Testis (tissue), 5 donors: Measurements from ENCODE around the gene TAF11L12. TPM values are rescaled to one million over a fixed set of nuclear protein-coding genes. Genes with fewer than 3 reads are reported as not detected.
"Not testable (repeated sequence)": the region's sequence is repeated elsewhere in the genome, so short reads cannot be mapped to it uniquely, and the experiment has no call there.

Experiments used
- DNase-seq: peaks from one replicate; pipeline ENCODE4 v3.0.0-alpha.2; 2019
- H3K27ac ChIP-seq, 2 donors: fragments of 200-600 bp; sonication (generic); one replicate each; pipeline ENCODE4 v1.5.1; 2019
- H3K27me3 ChIP-seq: fragments of 200-600 bp; sonication (generic); one replicate; pipeline ENCODE4 v1.5.1; 2019
- H3K36me3 ChIP-seq: fragments of 200-600 bp; sonication (generic); one replicate; pipeline ENCODE4 v1.5.1; 2017; ENCODE audit warnings: low read depth; ENCODE audit errors: missing control alignments
- H3K4me1 ChIP-seq: fragments of 200-600 bp; sonication (generic); one replicate; pipeline ENCODE4 v1.5.1; 2019
- H3K4me3 ChIP-seq, 2 donors: fragments of 200-600 bp; sonication (generic); one replicate each; pipeline ENCODE4 v1.5.1; 2017 to 2019
- H3K9me3 ChIP-seq: fragments of 200-600 bp; sonication (generic); one replicate; pipeline ENCODE4 v1.5.1; 2017
- CTCF ChIP-seq, 3 experiments: fragments of 450-650 bp in 2 of 3; fragments of 200-600 bp in 1 of 3; sonication (generic) in 1 of 3; IDR thresholded peaks; one replicate each; pipeline ENCODE4 v1.5.1; 2016 to 2019; ENCODE audit warnings: antibody characterized with exemption in 3 of 3, mild to moderate bottlenecking in 2 of 3, moderate library complexity in 1 of 3
- POLR2A ChIP-seq: fragments of 450-650 bp; IDR thresholded peaks from one replicate; pipeline ENCODE4 v1.6.1; 2017; ENCODE audit warnings: antibody characterized with exemption, mild to moderate bottlenecking, moderate library complexity
- WGBS, 2 donors: methylation state at CpG; one replicate each; pipeline ENCODE4 v1.1.5; 2018; 5-methylcytosine and 5-hydroxymethylcytosine counted together
- intact Hi-C: fragments of 100-400 bp; cut with DNase I; formaldehyde crosslinking; loops from one replicate; pipeline ENCODE4 v1.15.1; 2023; ENCODE audit warnings: low total_unique reads
- long read RNA-seq, 2 donors: transcript quantifications; one replicate each; lab custom pipeline, GENCODE V29; 2026
- polyA plus RNA-seq: library from polyadenylated mRNA; stranded (reverse); fragments of 350-450 nt; fragmentation: Illumina TruSeq; extraction: RNeasy Lipid Tissue Mini Kit (QIAGEN cat#74804); gene quantifications from one replicate; pipeline ENCODE4 v1.2.3, GENCODE V29; 2014; ENCODE audit warnings: low read depth, low replicate concordance; ENCODE audit not compliant: insufficient read depth
- total RNA-seq, 2 donors: library from RNA; depleted of rRNA; stranded (reverse); fragments of >200 nt; gene quantifications; one replicate each; pipeline ENCODE4 v1.2.3, GENCODE V29; 2016

Gene TAF11L12
- total RNA-seq: under 1 TPM in 1 of 2 donors, not detected in 1; 0.25 TPM
- not detected for polyA plus RNA-seq
- long read RNA-seq, donor 1: 0 reads
- long read RNA-seq, donor 2: 0 reads

- 71 to 72% methylated on average over 2 of the region's 2 CpGs for WGBS, 2 donors
- intact Hi-C loops, H3K27ac ChIP-seq, DNase-seq, H3K36me3 ChIP-seq, H3K27me3 ChIP-seq, H3K9me3 ChIP-seq, H3K4me3 ChIP-seq, H3K4me1 ChIP-seq: not testable (repeated sequence)
These were observed at the start of gene TAF11L12 for GRCh38 chr5:17610092-17610491. TSS of gene TAF11L12 (plus strand) at chr5:17610392.

- H3K9me3 ChIP-seq, intact Hi-C loops, H3K36me3 ChIP-seq, H3K4me1 ChIP-seq, DNase-seq, H3K27me3 ChIP-seq, H3K27ac ChIP-seq, H3K4me3 ChIP-seq: not testable (repeated sequence)
- WGBS, 2 donors: no CpG with 5 or more reads among the region's 16 CpGs
These were observed 24.5 kb upstream of the TAF11L12 start, which contains the start of gene TAF11L7 for GRCh38 chr5:17585658-17586057. TSS of gene TAF11L7 (minus strand) at chr5:17585758.

- H3K27me3 ChIP-seq, H3K4me1 ChIP-seq, H3K4me3 ChIP-seq, H3K36me3 ChIP-seq, H3K27ac ChIP-seq, H3K9me3 ChIP-seq, DNase-seq, intact Hi-C loops: not testable (repeated sequence)
- no CpG with 5 or more reads among the region's 16 CpGs for WGBS, 2 donors
These were observed 19.3 kb upstream of the TAF11L12 start, which contains the start of gene TAF11L8 for GRCh38 chr5:17590860-17591259. TSS of gene TAF11L8 (minus strand) at chr5:17590960.

DNA sequence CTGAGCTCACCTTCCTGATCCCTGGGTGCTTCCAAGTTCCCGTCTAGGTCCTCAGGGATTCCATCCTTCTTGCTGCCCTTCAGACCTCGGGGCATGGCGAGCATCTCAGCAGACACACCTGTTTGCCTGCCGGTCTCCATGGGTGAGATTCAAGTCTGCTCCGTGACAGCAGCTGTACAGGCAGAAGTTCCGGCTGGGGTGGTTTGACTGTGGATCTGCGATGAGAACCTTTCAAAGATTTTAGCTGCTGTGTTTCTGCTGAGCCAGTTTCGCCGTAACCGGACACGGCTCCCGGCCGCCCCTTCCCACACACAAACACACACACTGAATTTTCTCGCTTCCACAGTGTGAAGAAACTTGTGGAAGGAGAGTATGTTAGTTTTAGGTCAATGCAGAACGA, 15.9 kb upstream of the TAF11L12 start, which contains the start of gene TAF11L9:
TAF11L9 (minus strand) TSS at position 140 of the 400 bp plus-strand sequence.
- H3K4me3 ChIP-seq, H3K4me1 ChIP-seq, H3K36me3 ChIP-seq, H3K27ac ChIP-seq, DNase-seq, intact Hi-C loops, H3K9me3 ChIP-seq, H3K27me3 ChIP-seq: not testable (repeated sequence)
- 48 to 72% methylated on average over 12 to 13 of the region's 15 CpGs for WGBS, 2 donors

GRCh38 chr5:17597728-17598127, 12.5 kb upstream of the TAF11L12 start, which contains the start of gene TAF11L10:
TSS of gene TAF11L10 (minus strand) at chr5:17597828.
- H3K9me3 ChIP-seq, H3K4me1 ChIP-seq, H3K27me3 ChIP-seq, DNase-seq, H3K4me3 ChIP-seq, H3K27ac ChIP-seq, intact Hi-C loops, H3K36me3 ChIP-seq: not testable (repeated sequence)
- no CpG with 5 or more reads among the region's 15 CpGs for WGBS, 2 donors

GRCh38 chr5:17603880-17604279, 6.3 kb upstream of the TAF11L12 start, which contains the start of gene TAF11L11:
TSS of gene TAF11L11 (plus strand) at chr5:17604183.
- H3K4me1 ChIP-seq, H3K9me3 ChIP-seq, DNase-seq, H3K27ac ChIP-seq, H3K36me3 ChIP-seq, H3K27me3 ChIP-seq, H3K4me3 ChIP-seq, intact Hi-C loops: not testable (repeated sequence)
- 72 to 76% methylated on average over 6 of the region's 6 CpGs for WGBS, 2 donors

DNA sequence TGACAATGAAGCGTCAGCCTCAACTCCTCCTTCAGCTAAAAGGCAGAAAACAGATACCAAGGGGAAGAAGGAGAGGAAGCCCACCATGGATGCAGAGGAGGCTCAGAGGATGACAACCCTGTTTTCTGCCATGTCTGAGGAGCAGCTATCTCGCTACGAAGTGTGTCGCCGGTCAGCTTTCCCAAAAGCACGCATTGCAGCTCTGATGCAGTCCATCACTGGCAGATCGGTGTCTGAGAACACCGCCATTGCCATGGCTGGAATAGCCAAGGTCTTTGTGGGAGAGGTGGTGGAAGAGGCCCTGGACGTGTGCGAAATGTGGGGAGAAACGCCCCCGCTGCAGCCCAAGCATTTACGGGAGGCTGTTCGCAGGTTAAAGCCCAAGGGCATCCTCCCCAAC, 5.2 kb upstream of the TAF11L12 start:
- no peak for DNase-seq
- 85 to 90% methylated on average over 12 to 14 of the region's 14 CpGs for WGBS, 2 donors
- TF ChIP-seq POLR2A (no peak), CTCF (IDR thresholded peaks at IDR 0.05) (no peak)

GRCh38 chr5:17607461-17607860, 2.7 kb upstream of the TAF11L12 start:
- H3K36me3 ChIP-seq, H3K4me3 ChIP-seq, H3K9me3 ChIP-seq, H3K27me3 ChIP-seq, H3K27ac ChIP-seq, intact Hi-C loops, H3K4me1 ChIP-seq, DNase-seq: not testable (repeated sequence)
- WGBS, 2 donors: 81 to 85% methylated on average over 4 of the region's 4 CpGs

More for the DNA sequence above, 5.2 kb upstream of the TAF11L12 start:
- Histone ChIP-seq H3K9me3 (no peaks in the 10 kb centered on the region), H3K36me3 (no peaks in the 10 kb centered on the region), H3K27ac (no peak overlapping the region), H3K27me3 (no peaks in the 10 kb centered on the region), H3K4me3 (no peak overlapping the region), H3K4me1 (no peaks in the 10 kb centered on the region)
- intact Hi-C loops: no loop called here
